Stimulated activated effector memory CD8-positive, alpha-beta T cell treated with anti-CD3 and anti-CD28 coated beads, Interleukin-12 subunit alpha, Interleukin-12 subunit beta, amount 100 ng/mL, for 72 hours (primary cell): ENCODE data around the gene CNTN4.
"Not testable (repeated sequence)": the region's sequence is repeated elsewhere in the genome, so short reads cannot be mapped to it uniquely, and the experiment has no call there.

Experiments used
- ATAC-seq: fragments of 150-1000 bp; cut with Tn5 transposase; 2 replicates; pipeline ENCODE4 v1.10.0; 2021
- DNase-seq, 2 donors: peaks; one replicate each; pipeline ENCODE4 v3.0.0; 2021 to 2022; ENCODE audit warnings: low spot score in 2 of 2
- H3K27ac Mint-ChIP-seq: one replicate; pipeline ENCODE4 v1.8.0; 2022; ENCODE audit warnings: mild to moderate bottlenecking, mixed read lengths
- H3K36me3 Mint-ChIP-seq: one replicate; pipeline ENCODE4 v1.8.0; 2022; ENCODE audit warnings: mild to moderate bottlenecking, mixed read lengths
- H3K4me1 Mint-ChIP-seq: one replicate; pipeline ENCODE4 v1.8.0; 2022; ENCODE audit warnings: mixed read lengths
- H3K4me3 Mint-ChIP-seq: one replicate; pipeline ENCODE4 v1.8.0; 2022; ENCODE audit warnings: mild to moderate bottlenecking, mixed read lengths
- H3K9me3 Mint-ChIP-seq: one replicate; pipeline ENCODE4 v1.8.0; 2022; ENCODE audit warnings: mixed read lengths

CNTN4 gene

GRCh38 chr3:2876362-2876761, 777.7 kb downstream of the CNTN4 start:
- Mint-ChIP-seq H3K4me1 (no peaks in the 10 kb centered on the region), H3K36me3 (no peaks in the 10 kb centered on the region), H3K4me3 (no peak overlapping the region), H3K9me3 (no peaks in the 10 kb centered on the region), H3K27ac (no peak overlapping the region)
- ATAC-seq (no peak), DNase-seq (no peak)

DNA sequence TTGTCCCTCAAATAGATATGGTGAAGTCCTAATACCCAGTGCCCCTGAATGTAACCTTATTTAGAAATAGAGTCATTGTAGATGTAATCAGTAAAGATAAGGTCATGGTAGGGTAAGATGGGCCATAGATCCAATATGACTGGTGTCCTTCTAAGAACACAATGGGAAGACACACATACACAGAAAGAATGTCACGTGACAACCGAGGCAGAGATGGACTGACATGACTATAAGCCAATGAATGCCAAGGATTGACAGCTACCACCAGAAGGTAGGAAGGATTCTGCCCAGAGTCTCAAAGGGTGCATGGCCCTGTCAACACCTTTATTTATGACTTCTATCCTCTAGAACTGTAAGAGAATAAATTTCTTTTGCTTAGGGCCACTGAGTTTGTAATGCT, 780.4 kb downstream of the CNTN4 start:
- Mint-ChIP-seq H3K27ac (no peak overlapping the region), H3K4me1 (no peaks in the 10 kb centered on the region), H3K9me3 (no peaks in the 10 kb centered on the region), H3K36me3 (no peaks in the 10 kb centered on the region), H3K4me3 (no peak overlapping the region)
- ATAC-seq: no peak
- DNase-seq: no peak

DNA sequence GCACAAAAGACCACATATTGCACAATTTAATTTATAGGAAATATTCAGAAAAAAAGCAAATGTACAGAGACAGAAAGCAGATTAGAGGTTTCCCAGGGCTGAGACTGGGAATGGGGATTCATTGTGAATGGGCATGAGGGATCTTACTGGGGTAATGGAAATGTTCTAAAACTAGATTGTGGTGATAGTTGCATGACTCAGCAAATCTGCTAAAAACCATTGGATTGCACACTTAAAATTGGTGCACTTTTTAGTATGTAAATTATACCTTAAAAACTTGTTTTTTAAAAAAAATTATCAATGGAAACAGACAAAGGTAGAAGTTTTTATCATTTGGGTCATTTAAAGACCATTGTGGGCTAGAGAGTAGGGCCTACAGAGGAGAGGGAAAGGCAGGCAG, 780.9 kb downstream of the CNTN4 start:
- no peaks in the 10 kb centered on the region for H3K9me3 Mint-ChIP-seq
- no peaks in the 10 kb centered on the region for H3K36me3 Mint-ChIP-seq
- DNase-seq (no peak), ATAC-seq (no peak)
- no peak overlapping the region for H3K4me3 Mint-ChIP-seq
- no peak overlapping the region for H3K27ac Mint-ChIP-seq
- no peaks in the 10 kb centered on the region for H3K4me1 Mint-ChIP-seq

- no peak overlapping the region for H3K27ac Mint-ChIP-seq
- no peaks in the 10 kb centered on the region for H3K36me3 Mint-ChIP-seq
- no peak for ATAC-seq
- DNase-seq: no peak
- H3K4me1 Mint-ChIP-seq: no peaks in the 10 kb centered on the region
- no peaks in the 10 kb centered on the region for H3K9me3 Mint-ChIP-seq
- no peak overlapping the region for H3K4me3 Mint-ChIP-seq
These were observed 781.6 kb downstream of the CNTN4 start for GRCh38 chr3:2880218-2880756.

GRCh38 chr3:2883283-2883682, 784.6 kb downstream of the CNTN4 start:
- ATAC-seq: no peak
- Mint-ChIP-seq H3K27ac (no peak overlapping the region), H3K9me3 (no peaks in the 10 kb centered on the region), H3K4me3 (no peak overlapping the region), H3K36me3 (no peaks in the 10 kb centered on the region), H3K4me1 (peaks cover 7% of the 10 kb centered on the region)
- DNase-seq: no peak

GRCh38 chr3:2888592-2888991, 789.9 kb downstream of the CNTN4 start:
- Mint-ChIP-seq H3K27ac (no peak overlapping the region), H3K36me3 (no peaks in the 10 kb centered on the region), H3K9me3 (no peaks in the 10 kb centered on the region), H3K4me3 (no peak overlapping the region), H3K4me1 (peaks cover 7% of the 10 kb centered on the region)
- ATAC-seq: no peak
- no peak for DNase-seq

DNA sequence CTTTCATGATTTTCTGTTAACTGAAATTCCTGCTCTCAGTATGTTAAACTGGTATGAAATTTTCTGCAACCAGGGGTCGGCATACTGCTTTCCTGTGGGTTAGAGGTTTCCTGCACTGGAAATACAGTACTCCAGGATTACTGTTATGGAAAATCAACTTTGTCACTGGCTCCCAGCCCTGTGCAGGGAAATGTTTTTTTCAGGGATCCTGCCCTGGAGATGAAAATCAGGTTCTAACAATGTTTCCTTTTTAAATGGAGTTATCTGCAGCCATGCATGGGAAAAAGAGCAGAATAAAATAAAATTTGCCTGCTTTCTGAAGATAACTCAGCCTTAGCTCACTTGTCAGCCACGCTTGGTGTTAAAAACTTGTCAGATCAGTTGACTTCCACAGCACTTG, 791.1 kb downstream of the CNTN4 start:
- no peaks in the 10 kb centered on the region for H3K9me3 Mint-ChIP-seq
- H3K36me3 Mint-ChIP-seq: no peaks in the 10 kb centered on the region
- peaks cover 7% of the 10 kb centered on the region for H3K4me1 Mint-ChIP-seq
- DNase-seq: no peak
- no peak overlapping the region for H3K4me3 Mint-ChIP-seq
- no peak overlapping the region for H3K27ac Mint-ChIP-seq
- no peak for ATAC-seq

DNA sequence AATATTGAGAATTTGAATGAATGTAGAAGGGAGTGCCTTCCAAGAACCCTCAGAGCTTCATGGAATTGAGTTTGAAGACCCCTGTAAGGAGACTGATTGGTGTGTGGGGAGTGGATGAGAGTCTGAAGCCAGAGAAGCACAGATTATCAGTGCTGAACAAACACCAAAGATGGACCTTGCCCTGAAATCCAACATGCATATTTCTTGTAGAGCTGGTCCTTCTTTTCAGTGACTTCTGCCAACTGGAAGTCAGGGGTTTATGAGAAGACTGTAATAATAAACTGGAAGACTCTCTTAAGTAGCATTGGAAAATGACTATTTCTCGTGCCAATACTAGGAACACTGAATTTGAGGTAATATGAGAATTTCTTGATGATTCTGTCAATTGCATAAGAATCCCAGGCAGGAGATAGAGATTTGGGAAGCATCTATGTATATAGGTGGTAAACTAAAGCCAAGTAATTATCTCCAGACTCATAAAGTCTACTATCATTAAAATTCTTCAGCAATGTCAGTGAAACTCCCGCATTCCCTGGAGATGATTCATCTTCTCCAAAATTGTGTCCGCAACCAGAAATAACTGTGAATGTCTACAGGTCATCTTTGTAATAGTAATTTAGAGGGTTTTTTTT, 797.8 kb downstream of the CNTN4 start:
- H3K9me3 Mint-ChIP-seq: no peaks in the 10 kb centered on the region
- H3K36me3 Mint-ChIP-seq: no peaks in the 10 kb centered on the region
- no peak overlapping the region for H3K27ac Mint-ChIP-seq
- DNase-seq: no peak
- H3K4me1 Mint-ChIP-seq: no peaks in the 10 kb centered on the region
- no peak overlapping the region for H3K4me3 Mint-ChIP-seq
- ATAC-seq: no peak

DNA sequence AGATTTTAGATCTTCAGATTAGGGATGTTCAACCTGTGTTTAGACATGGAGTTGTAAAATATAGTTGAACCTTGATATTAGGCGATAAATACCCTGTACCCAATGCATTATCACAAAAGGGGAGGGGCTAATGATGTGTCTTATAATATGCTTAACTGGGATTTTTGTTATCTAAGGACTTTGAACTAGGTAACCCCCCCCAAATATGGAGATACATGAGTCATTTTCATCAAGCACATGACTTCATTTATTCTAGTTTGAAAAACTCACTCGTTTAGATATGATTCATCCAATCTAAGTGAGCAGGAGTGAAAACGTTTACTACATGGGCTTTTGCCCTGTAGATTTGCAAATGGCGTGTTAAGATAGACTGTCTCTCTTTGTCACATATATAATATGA, 799.2 kb downstream of the CNTN4 start:
- no peaks in the 10 kb centered on the region for H3K36me3 Mint-ChIP-seq
- no peak overlapping the region for H3K27ac Mint-ChIP-seq
- no peak for ATAC-seq
- no peaks in the 10 kb centered on the region for H3K4me1 Mint-ChIP-seq
- no peaks in the 10 kb centered on the region for H3K9me3 Mint-ChIP-seq
- H3K4me3 Mint-ChIP-seq: no peak overlapping the region
- no peak for DNase-seq

DNA sequence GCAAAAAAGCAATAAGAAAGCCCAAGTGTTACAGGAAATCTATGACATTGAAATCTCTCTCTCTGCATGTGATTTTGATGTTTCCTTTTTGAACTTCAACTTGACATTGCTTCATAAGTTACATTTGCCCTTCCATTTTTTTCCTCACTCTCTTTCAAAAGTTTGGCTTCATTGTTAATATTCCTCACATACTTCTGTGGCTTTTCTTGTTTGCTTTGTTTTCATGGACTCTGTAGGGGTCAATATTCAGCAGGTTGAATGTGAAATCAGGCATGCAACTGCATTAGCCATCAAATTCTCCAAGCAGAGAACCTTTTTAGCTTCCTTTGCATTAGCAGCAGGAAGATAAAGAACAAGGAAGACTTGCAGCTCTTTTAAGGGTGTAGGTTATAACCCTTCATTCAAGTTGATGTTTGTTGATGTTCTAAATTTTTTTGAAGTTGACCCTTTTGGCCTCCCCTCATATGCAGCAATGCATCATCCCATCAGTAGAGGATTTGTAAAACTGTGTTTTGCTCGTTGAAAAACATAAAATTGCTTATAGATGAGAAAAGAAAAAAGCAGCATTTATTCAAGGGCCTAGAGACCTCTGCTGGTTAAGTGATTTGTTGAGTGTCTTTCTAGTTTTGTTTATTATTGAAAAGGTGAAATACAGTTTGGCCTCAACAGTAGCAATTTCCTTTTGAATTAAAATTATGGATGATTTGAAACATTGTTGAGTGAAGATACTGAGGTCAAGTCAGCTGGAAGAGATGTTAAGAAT, 800.1 kb downstream of the CNTN4 start:
- Mint-ChIP-seq H3K4me3 (no peak overlapping the region), H3K36me3 (no peaks in the 10 kb centered on the region), H3K9me3 (no peaks in the 10 kb centered on the region), H3K27ac (no peak overlapping the region), H3K4me1 (no peaks in the 10 kb centered on the region)
- ATAC-seq (no peak), DNase-seq (no peak)

- H3K4me3 Mint-ChIP-seq: no peak overlapping the region
- no peaks in the 10 kb centered on the region for H3K9me3 Mint-ChIP-seq
- no peak overlapping the region for H3K27ac Mint-ChIP-seq
- H3K4me1 Mint-ChIP-seq: no peaks in the 10 kb centered on the region
- ATAC-seq (no peak), DNase-seq (no peak)
- no peaks in the 10 kb centered on the region for H3K36me3 Mint-ChIP-seq
These were observed 805.4 kb downstream of the CNTN4 start for GRCh38 chr3:2904054-2904453.

- Mint-ChIP-seq H3K4me1 (no peaks in the 10 kb centered on the region), H3K4me3 (no peak overlapping the region), H3K9me3 (no peaks in the 10 kb centered on the region), H3K27ac (no peak overlapping the region), H3K36me3 (no peaks in the 10 kb centered on the region)
- ATAC-seq: no peak
- DNase-seq: no peak
These were observed 810.2 kb downstream of the CNTN4 start for GRCh38 chr3:2908693-2909351.

GRCh38 chr3:2910997-2911396, 812.3 kb downstream of the CNTN4 start:
- DNase-seq: no peak
- no peak for ATAC-seq
- Mint-ChIP-seq H3K4me1 (no peaks in the 10 kb centered on the region), H3K9me3 (no peaks in the 10 kb centered on the region), H3K4me3 (no peak overlapping the region), H3K27ac (no peak overlapping the region), H3K36me3 (no peaks in the 10 kb centered on the region)

GRCh38 chr3:2915826-2916225, 817.2 kb downstream of the CNTN4 start:
- H3K4me3 Mint-ChIP-seq: no peak overlapping the region
- H3K27ac Mint-ChIP-seq: no peak overlapping the region
- H3K9me3 Mint-ChIP-seq: no peaks in the 10 kb centered on the region
- no peaks in the 10 kb centered on the region for H3K4me1 Mint-ChIP-seq
- DNase-seq: no peak
- ATAC-seq: no peak
- H3K36me3 Mint-ChIP-seq: no peaks in the 10 kb centered on the region

- not testable (repeated sequence) for H3K4me1 Mint-ChIP-seq, H3K4me3 Mint-ChIP-seq, ATAC-seq, H3K36me3 Mint-ChIP-seq, H3K9me3 Mint-ChIP-seq, DNase-seq, H3K27ac Mint-ChIP-seq
These were observed 818.0 kb downstream of the CNTN4 start for GRCh38 chr3:2916640-2917039.

- ATAC-seq (no peak), DNase-seq (no peak)
- Mint-ChIP-seq H3K36me3 (no peaks in the 10 kb centered on the region), H3K27ac (no peak overlapping the region), H3K9me3 (no peaks in the 10 kb centered on the region), H3K4me3 (no peak overlapping the region), H3K4me1 (no peaks in the 10 kb centered on the region)
These were observed 821.4 kb downstream of the CNTN4 start for GRCh38 chr3:2920103-2920502.
